K562 (cell line): Measurements from ENCODE around the gene PHF5A. TPM values are rescaled to one million over a fixed set of nuclear protein-coding genes. Genes with fewer than 3 reads are reported as not detected.

Source experiments
- ATAC-seq: fragments of 200-7000 bp; cut with Tn5 transposase; 3 replicates; pipeline ENCODE4 v1.9.1; 2020; ENCODE audit warnings: moderate library complexity
- BruUV-seq: library from RNA; stranded (reverse); fragments of 400-500 nt; replicated peaks from 2 replicates; lab custom pipeline; 2021; lab: Mats Ljungman, UMichigan
- CTCF ChIA-PET: fragments of 300-600 bp; formaldehyde crosslinking; extraction: SDS; loops from one replicate; lab custom pipeline; 2021; ENCODE audit warnings: low intra/inter-chr PET ratio; lab: Yijun Ruan, JAX
- POLR2A ChIA-PET: fragments of 300-600, 350-650 bp; sonication (Branson Sonifier 250); formaldehyde crosslinking; extraction: SDS; loops from one replicate; lab custom pipeline; 2021; ENCODE audit warnings: antibody characterized with exemption, inconsistent platforms; lab: Yijun Ruan, JAX
- DNase-seq, 4 experiments: peaks; one replicate each; pipeline versions ENCODE4 v3.0.0 to v3.0.0-alpha.2; 2011 to 2018; ENCODE audit warnings: low spot score in 3 of 4, mixed read lengths in 3 of 4; ENCODE audit errors: extremely low read depth in 1 of 4
- FAIRE-seq: peaks from 2 replicates; lab custom pipeline; 2011; peaks lifted over from hg19 to GRCh38; lab: Jason Lieb, UNC
- H2AFZ ChIP-seq: 2 replicates; pipeline ENCODE4 v1.6.0; 2011; ENCODE audit warnings: low read depth, low read length, control low read depth, inconsistent platforms
- H3K27ac ChIP-seq: fragments of 200-600 bp; 3 replicates; pipeline ENCODE4 v1.8.0; 2011; ENCODE audit warnings: low read depth, mild to moderate bottlenecking, control low read depth, inconsistent platforms, low read length, moderate library complexity, mixed read lengths; ENCODE audit errors: extremely low read depth
- H3K27me3 ChIP-seq, 2 experiments: fragments of 300-600 bp in 1 of 2; 2 replicates in 1 of 2; 3 replicates in 1 of 2; pipeline versions ENCODE4 v1.6.0 to v1.8.0; 2011; ENCODE audit warnings: inconsistent platforms in 2 of 2, low read length in 2 of 2, mild to moderate bottlenecking in 1 of 2, mixed read lengths in 1 of 2, moderate library complexity in 1 of 2; ENCODE audit not compliant: control insufficient read depth in 2 of 2, insufficient read depth in 2 of 2
- H3K36me3 ChIP-seq: fragments of 300-600 bp; 3 replicates; pipeline ENCODE4 v1.8.0; 2011; ENCODE audit warnings: mild to moderate bottlenecking, low read length, inconsistent platforms; ENCODE audit not compliant: control insufficient read depth, insufficient read depth
- H3K4me1 ChIP-seq, 2 experiments: fragments of 200-600 bp in 1 of 2; replicated peaks in 1 of 2; 2 replicates in 1 of 2; 3 replicates in 1 of 2; pipeline versions ENCODE4 v1.5.1 to v1.8.0; 2011; ENCODE audit warnings: inconsistent platforms in 2 of 2, low read length in 2 of 2, mild to moderate bottlenecking in 1 of 2, mixed read lengths in 1 of 2, moderate library complexity in 1 of 2; ENCODE audit not compliant: control insufficient read depth in 2 of 2, insufficient read depth in 2 of 2
- H3K4me2 ChIP-seq: 2 replicates; pipeline ENCODE4 v1.6.1; 2011; ENCODE audit warnings: low read length, control low read depth, inconsistent platforms, mixed read lengths; ENCODE audit not compliant: insufficient read depth
- H3K4me3 ChIP-seq: fragments of 200-600 bp; sonication (generic), shearing (Covaris generic); 2 replicates; pipeline ENCODE4 v1.5.1; 2016; ENCODE audit warnings: control low read depth, inconsistent platforms
- H3K79me2 ChIP-seq: fragments of 200-600 bp; 3 replicates; pipeline ENCODE4 v1.8.0; 2011; ENCODE audit warnings: low read length, inconsistent platforms; ENCODE audit not compliant: control insufficient read depth, insufficient read depth
- H3K9ac ChIP-seq, 2 experiments: 2 replicates each; pipeline versions ENCODE4 v1.6.0 to v1.6.1; 2011; ENCODE audit warnings: low read depth in 2 of 2, low read length in 2 of 2, control low read depth in 1 of 2, inconsistent platforms in 1 of 2, mild to moderate bottlenecking in 1 of 2, mixed read lengths in 1 of 2; ENCODE audit not compliant: insufficient read depth in 1 of 2
- H3K9me1 ChIP-seq: one replicate; pipeline ENCODE4 v1.6.0; 2011; ENCODE audit warnings: inconsistent platforms, mild to moderate bottlenecking, low read length, moderate library complexity; ENCODE audit not compliant: control insufficient read depth, insufficient read depth
- H3K9me3 ChIP-seq: replicated peaks from 2 replicates; pipeline ENCODE4 v1.5.1; 2011; ENCODE audit warnings: low read depth, low read length, inconsistent platforms; ENCODE audit not compliant: control insufficient read depth, insufficient read depth
- H4K20me1 ChIP-seq: replicated peaks from 2 replicates; pipeline ENCODE4 v1.6.1; 2011; ENCODE audit warnings: low read length, inconsistent platforms, mixed read lengths; ENCODE audit not compliant: control insufficient read depth, insufficient read depth
- DEAF1 ChIP-seq: fragments of 450-650 bp; formaldehyde crosslinking; IDR thresholded peaks from 2 replicates; pipeline ENCODE4 v1.4.0; 2020; ENCODE audit warnings: mild to moderate bottlenecking, moderate library complexity
- EHMT2 ChIP-seq: fragments of 450-650 bp; IDR thresholded peaks from 2 replicates; pipeline ENCODE4 v1.6.1; 2018; ENCODE audit warnings: antibody characterized with exemption
- EP400 ChIP-seq: fragments of 450-650 bp; IDR thresholded peaks from 2 replicates; pipeline ENCODE4 v1.6.1; 2017; ENCODE audit warnings: antibody characterized with exemption, mild to moderate bottlenecking, moderate library complexity
- GTF3C2 ChIP-seq: IDR thresholded peaks from 3 replicates; pipeline ENCODE4 v1.6.1; 2011; ENCODE audit warnings: borderline replicate concordance, mild to moderate bottlenecking, moderate library complexity; ENCODE audit not compliant: insufficient read length; ENCODE audit errors: extremely low read depth
- NFIC ChIP-seq: fragments of 450-650 bp; IDR thresholded peaks from 2 replicates; pipeline ENCODE4 v1.6.1; 2017; ENCODE audit warnings: mild to moderate bottlenecking, inconsistent platforms
- PRPF4 ChIP-seq: fragments of 200-400 bp; formaldehyde crosslinking; IDR thresholded peaks from one replicate; pipeline ENCODE4 v1.6.1; 2017; ENCODE audit warnings: low read length, low read depth, mild to moderate bottlenecking; ENCODE audit not compliant: insufficient read depth, poor library complexity, severe bottlenecking
- TAL1 ChIP-seq: fragments of 450-650 bp; IDR thresholded peaks from 2 replicates; pipeline ENCODE4 v1.6.1; 2016; ENCODE audit warnings: mild to moderate bottlenecking
- TCF7 ChIP-seq: sonication (generic); IDR thresholded peaks from 2 replicates; pipeline ENCODE4 v1.6.1; 2016; ENCODE audit warnings: antibody characterized with exemption, borderline replicate concordance
- ZBTB8A ChIP-seq: fragments of 450-650 bp; IDR thresholded peaks from 2 replicates; pipeline ENCODE4 v1.6.1; 2018; ENCODE audit warnings: mild to moderate bottlenecking, moderate library complexity; ENCODE audit not compliant: partially characterized antibody
- ZFX ChIP-seq: sonication (generic); formaldehyde crosslinking; IDR thresholded peaks from 2 replicates; pipeline ENCODE4 v1.8.0; 2022; ENCODE audit warnings: mild to moderate bottlenecking, missing genetic modification reagents, moderate library complexity
- ZNF57 ChIP-seq: fragments of 450-650 bp; formaldehyde crosslinking; IDR thresholded peaks from 2 replicates; pipeline ENCODE4 v1.4.0; 2020; ENCODE audit warnings: mild to moderate bottlenecking, moderate library complexity
- WGBS: fragments of 100-300 bp; shearing (Covaris generic); methylation state at CpG from one replicate; pipeline ENCODE4 v1.1.6; 2016; ENCODE audit warnings: low coverage, mixed read lengths; ENCODE audit not compliant: insufficient coverage; ENCODE audit errors: missing lambda C conversion rate; 5-methylcytosine and 5-hydroxymethylcytosine counted together
- in situ Hi-C: fragments of 300-500 bp; cut with MboI; formaldehyde crosslinking; loops from 4 replicates; pipeline ENCODE4 v1.15.0; 2018; ENCODE audit warnings: inconsistent platforms, mixed read lengths
- intact Hi-C: fragments of 100-400 bp; cut with micrococcal nuclease; formaldehyde crosslinking; loops from 2 replicates; pipeline ENCODE4 v1.14.2; 2022
- polyA plus RNA-seq, 8 experiments: library from polyadenylated mRNA; depleted of rRNA in 4 of 8; stranded (reverse) in 5 of 8; unstranded in 3 of 8; fragments of >200 nt; fragmentation: Nextera tagmentation in 2 of 8; fragmentation: Illumina TruSeq in 1 of 8; extraction: Ambion mirVana in 2 of 8; extraction: Trizol in 1 of 8; gene quantifications; 2 replicates each; pipeline versions ENCODE4 v1.2.1 to v1.2.3, GENCODE V29; 2011 to 2014; ENCODE audit warnings: inconsistent platforms in 1 of 8, missing spikeins in 1 of 8
- total RNA-seq, 7 experiments: library from RNA; depleted of rRNA in 6 of 7; stranded (reverse); fragments of >200 nt in 6 of 7; fragmentation: Illumina TruSeq in 2 of 7; extraction: Trizol in 2 of 7; gene quantifications; 2 replicates each; pipeline versions ENCODE4 v1.2.1 to v1.2.3, GENCODE V29; 2011 to 2021; ENCODE audit warnings: low replicate concordance in 1 of 7
- TF ChIP-seq, protein P1 (sequence below): fragments of 450-650 bp; IDR thresholded peaks from 2 replicates; pipeline ENCODE4 v1.6.1; 2017; ENCODE audit warnings: antibody characterized with exemption, mild to moderate bottlenecking

Gene PHF5A
- total and polyA plus RNA-seq, 9 of the 15 experiments (the other 6 are each of a cell fraction or from before 2014, with no cell fraction given): 14.2 to 144 (median 101) TPM

DNA sequence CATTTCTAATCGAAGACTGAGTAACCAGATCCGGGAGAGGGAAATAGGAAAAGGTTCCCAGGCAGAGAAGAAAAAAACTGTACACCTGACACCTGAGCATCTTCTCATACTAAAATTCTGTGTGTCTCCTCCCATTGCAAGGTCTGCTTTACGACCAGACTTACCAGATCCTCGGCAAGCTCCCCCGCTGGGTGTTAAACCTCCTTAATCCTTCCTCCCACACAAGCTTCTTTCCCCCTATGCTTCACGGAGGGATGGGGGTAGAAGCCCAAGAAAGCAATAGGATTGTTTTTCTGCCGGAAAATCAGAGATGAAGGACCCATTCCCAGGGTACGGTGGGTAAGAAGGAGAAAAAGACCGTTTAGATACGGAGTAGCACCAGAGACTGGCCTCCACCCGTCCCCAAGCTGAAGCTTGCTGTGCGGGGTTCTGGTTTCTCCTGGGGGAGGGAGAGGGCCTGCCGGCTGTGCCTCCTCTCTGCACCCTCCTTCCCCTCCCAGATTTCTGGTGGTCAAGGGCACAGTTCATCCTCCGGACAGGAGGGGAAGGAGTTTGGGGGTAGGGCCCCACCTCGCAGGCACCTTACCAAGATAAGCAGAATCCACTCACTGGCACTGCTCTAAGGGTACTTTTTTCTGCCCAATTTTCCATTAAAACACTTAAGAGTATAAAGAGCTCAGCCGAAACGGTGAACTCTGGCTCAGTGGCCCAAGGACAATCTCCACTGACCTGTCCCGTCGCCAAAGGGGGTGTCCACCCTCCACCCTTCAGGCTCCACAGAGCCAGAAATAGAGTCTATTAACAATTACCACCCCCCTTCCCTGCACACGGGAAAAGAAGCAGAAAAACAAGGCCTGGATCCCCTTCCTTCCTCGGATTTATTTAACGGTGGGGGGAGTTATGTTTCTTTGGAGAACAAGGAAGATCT lies 23.1 kb downstream of the PHF5A start:
- in situ Hi-C loops: no loop called here
- CTCF ChIA-PET: no interaction called here
- Histone ChIP-seq H4K20me1 (peaks cover 6% of the 10 kb centered on the region), H3K79me2 (peaks cover 70% of the 10 kb centered on the region), H3K27ac (peak overlapping the region; percentile 94), H3K4me1 (peaks cover 6 to 26% of the 10 kb centered on the region in 2 experiments; a peak in 4 of 5 replicates), H3K9me1 (no peaks in the 10 kb centered on the region), H3K4me3 (peak overlapping the region; percentile 92), H3K9ac (peak overlapping the region; percentile 89 to 96), H3K4me2 (peak overlapping the region; percentile 94), H2AFZ (no peak overlapping the region), H3K36me3 (peaks cover 23% of the 10 kb centered on the region), H3K9me3 (no peaks in the 10 kb centered on the region), H3K27me3 (no peaks in the 10 kb centered on the region)
- FAIRE-seq (no peak), ATAC-seq (no peak), DNase-seq (peak in 2 of 4 experiments; percentile 12 to 61)
- intact Hi-C loops: no loop called here
- 0% methylated on average over 18 of the region's 22 CpGs for WGBS
- BruUV-seq: no TSS peak
- POLR2A ChIA-PET: interaction anchor here (0.6 to 3.0 kb wide), 14 partner anchors 10 to 504 kb away, joined by 3 to 36 read pairs (median 4); partner anchors contain the start of genes ACO2 and PHF5A
- TF ChIP-seq EHMT2 (no peak), PRPF4 (no peak), EP400 (no peak), TAL1 (no peak), ZNF57 (CRISPR knock-in tag) (no peak), TCF7 (no peak), DEAF1 (no peak), GTF3C2 (no peak), ZBTB8A (no peak), ZFX (CRISPR knock-in tag) (peak; percentile 19; the same call in 1 of the 2 replicates), NFIC (no peak)
- TF ChIP-seq, protein P1, sequence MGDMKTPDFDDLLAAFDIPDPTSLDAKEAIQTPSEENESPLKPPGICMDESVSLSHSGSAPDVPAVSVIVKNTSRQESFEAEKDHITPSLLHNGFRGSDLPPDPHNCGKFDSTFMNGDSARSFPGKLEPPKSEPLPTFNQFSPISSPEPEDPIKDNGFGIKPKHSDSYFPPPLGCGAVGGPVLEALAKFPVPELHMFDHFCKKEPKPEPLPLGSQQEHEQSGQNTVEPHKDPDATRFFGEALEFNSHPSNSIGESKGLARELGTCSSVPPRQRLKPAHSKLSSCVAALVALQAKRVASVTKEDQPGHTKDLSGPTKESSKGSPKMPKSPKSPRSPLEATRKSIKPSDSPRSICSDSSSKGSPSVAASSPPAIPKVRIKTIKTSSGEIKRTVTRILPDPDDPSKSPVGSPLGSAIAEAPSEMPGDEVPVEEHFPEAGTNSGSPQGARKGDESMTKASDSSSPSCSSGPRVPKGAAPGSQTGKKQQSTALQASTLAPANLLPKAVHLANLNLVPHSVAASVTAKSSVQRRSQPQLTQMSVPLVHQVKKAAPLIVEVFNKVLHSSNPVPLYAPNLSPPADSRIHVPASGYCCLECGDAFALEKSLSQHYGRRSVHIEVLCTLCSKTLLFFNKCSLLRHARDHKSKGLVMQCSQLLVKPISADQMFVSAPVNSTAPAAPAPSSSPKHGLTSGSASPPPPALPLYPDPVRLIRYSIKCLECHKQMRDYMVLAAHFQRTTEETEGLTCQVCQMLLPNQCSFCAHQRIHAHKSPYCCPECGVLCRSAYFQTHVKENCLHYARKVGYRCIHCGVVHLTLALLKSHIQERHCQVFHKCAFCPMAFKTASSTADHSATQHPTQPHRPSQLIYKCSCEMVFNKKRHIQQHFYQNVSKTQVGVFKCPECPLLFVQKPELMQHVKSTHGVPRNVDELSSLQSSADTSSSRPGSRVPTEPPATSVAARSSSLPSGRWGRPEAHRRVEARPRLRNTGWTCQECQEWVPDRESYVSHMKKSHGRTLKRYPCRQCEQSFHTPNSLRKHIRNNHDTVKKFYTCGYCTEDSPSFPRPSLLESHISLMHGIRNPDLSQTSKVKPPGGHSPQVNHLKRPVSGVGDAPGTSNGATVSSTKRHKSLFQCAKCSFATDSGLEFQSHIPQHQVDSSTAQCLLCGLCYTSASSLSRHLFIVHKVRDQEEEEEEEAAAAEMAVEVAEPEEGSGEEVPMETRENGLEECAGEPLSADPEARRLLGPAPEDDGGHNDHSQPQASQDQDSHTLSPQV: no peak
